Nephron (organoid): Measurements from ENCODE around the gene RIC3.

Experiments
- H3K27ac Mint-ChIP-seq, 3 experiments: 2 replicates each; pipeline ENCODE4 v1.8.0; 2020; ENCODE audit warnings: mixed read lengths in 3 of 3, mild to moderate bottlenecking in 2 of 3, moderate library complexity in 1 of 3
- H3K27me3 Mint-ChIP-seq: 2 replicates; pipeline ENCODE4 v1.8.0; 2021; ENCODE audit warnings: low read depth, mild to moderate bottlenecking, moderate library complexity, mixed read lengths
- H3K36me3 Mint-ChIP-seq: 2 replicates; pipeline ENCODE4 v1.8.0; 2020; ENCODE audit warnings: low read depth, mixed read lengths
- H3K4me1 Mint-ChIP-seq: 2 replicates; pipeline ENCODE4 v1.8.0; 2020; ENCODE audit warnings: mixed read lengths
- H3K4me3 Mint-ChIP-seq, 3 experiments: 2 replicates each; pipeline ENCODE4 v1.8.0; 2020; ENCODE audit warnings: mild to moderate bottlenecking in 3 of 3, mixed read lengths in 3 of 3, moderate library complexity in 2 of 3
- H3K9me3 Mint-ChIP-seq: 2 replicates; pipeline ENCODE4 v1.8.0; 2020; ENCODE audit warnings: mixed read lengths
- TF ChIP-seq, protein P1 (sequence below), 3 experiments: fragments of 200-600 bp; sonication (generic); IDR thresholded peaks; one replicate each; pipeline ENCODE4 v1.5.0; 2021; ENCODE audit warnings: antibody characterized with exemption in 3 of 3; ENCODE audit not compliant: unreplicated experiment in 3 of 3

RIC3 gene

DNA sequence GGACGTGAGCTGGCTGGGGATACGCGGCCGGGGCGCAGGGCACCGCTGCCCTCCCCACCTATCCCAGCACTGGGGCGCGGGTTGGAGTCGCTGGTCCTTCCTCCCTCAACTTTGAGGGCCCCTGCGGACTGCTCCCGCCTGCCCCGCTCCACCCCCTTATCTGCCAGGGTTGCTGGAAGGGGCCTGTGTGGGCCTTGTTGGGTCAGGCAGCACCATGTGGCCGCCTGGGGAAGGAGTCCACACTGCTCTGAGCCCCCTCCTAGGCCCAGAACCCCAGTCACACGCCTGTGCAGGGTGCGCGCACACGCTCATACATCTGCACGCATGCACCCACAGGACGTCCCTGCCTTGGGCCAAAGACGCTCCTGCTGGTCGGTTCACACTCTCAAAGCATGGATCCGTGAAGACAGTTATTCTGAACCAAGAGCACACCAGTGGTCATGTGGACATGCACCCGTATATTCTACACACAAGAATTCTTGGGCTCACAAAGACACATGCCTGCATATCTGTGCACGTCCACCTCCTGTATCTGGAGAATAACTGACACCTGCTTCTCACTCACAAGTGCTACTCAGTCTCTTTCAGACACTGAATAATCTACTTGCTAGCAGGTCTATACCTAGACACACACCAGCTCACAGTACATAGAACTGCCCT lies 87.1 kb downstream of the RIC3 start:
- no peaks in the 10 kb centered on the region for H3K9me3 Mint-ChIP-seq
- H3K36me3 Mint-ChIP-seq = no peaks in the 10 kb centered on the region
- peak overlapping the region; percentile 81 to 91 (median 91) for H3K4me3 Mint-ChIP-seq
- peaks cover 20% of the 10 kb centered on the region for H3K27me3 Mint-ChIP-seq
- peaks cover 50% of the 10 kb centered on the region for H3K4me1 Mint-ChIP-seq
- TF ChIP-seq, protein P1, sequence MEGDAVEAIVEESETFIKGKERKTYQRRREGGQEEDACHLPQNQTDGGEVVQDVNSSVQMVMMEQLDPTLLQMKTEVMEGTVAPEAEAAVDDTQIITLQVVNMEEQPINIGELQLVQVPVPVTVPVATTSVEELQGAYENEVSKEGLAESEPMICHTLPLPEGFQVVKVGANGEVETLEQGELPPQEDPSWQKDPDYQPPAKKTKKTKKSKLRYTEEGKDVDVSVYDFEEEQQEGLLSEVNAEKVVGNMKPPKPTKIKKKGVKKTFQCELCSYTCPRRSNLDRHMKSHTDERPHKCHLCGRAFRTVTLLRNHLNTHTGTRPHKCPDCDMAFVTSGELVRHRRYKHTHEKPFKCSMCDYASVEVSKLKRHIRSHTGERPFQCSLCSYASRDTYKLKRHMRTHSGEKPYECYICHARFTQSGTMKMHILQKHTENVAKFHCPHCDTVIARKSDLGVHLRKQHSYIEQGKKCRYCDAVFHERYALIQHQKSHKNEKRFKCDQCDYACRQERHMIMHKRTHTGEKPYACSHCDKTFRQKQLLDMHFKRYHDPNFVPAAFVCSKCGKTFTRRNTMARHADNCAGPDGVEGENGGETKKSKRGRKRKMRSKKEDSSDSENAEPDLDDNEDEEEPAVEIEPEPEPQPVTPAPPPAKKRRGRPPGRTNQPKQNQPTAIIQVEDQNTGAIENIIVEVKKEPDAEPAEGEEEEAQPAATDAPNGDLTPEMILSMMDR (IDR thresholded peaks at IDR 0.05; ENCODE audit: unreplicated experiment in 3 of 3) = no peak
- peak overlapping the region; percentile 50 to 84 (median 77) for H3K27ac Mint-ChIP-seq

DNA sequence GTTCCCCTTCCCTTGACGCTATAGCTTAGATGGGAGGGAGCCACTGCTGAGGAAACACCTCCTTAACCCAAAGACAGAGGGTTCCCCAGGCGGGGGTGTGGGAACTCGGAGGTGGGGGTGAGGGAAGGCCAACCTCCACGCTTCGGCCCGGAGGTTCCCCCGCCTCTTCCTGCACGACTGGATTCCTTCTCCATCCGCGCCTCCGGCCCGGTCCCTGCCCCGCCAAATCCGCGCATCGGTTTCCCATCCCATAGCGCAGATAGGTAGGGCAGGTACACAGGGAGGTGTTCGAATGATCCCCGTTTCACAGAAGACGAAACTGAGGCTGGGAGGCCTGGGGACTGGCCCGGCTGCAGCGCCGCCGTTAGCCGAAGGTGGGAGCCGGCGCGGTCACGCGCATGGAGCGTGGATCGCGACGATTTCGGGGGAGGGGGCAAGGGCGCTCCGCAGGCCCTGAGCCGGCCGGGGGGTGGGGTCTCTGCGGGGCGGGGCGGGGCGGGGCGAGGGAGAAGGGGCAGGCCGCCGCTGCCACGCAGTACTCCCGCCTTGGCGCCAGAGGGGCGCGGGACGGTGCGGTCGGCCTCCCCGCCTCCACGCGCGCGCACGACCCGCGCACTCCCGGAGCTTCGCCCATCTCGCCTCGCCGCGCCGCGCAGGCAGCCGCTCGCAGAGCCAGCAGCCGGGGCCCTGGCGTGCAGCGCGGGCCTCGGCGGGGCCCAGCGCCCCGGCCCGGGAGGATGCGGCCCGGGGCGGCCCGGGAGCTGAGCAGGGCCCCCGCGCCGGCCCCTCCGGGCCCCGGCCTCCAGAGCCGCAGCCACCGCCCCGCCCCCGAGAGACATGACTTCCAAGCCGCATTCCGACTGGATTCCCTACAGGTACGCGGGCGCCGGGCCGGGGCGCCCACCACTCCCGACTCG lies 87.9 kb downstream of the RIC3 start, which contains the start of gene TUB:
TUB (plus strand) TSS at position 538 of the 917 bp plus-strand sequence; CDS start at position 838, 300 bp downstream.
- H3K36me3 Mint-ChIP-seq = no peaks in the 10 kb centered on the region
- peaks cover 16% of the 10 kb centered on the region for H3K27me3 Mint-ChIP-seq
- TF ChIP-seq, protein P1 (IDR thresholded peaks at IDR 0.05; ENCODE audit: unreplicated experiment in 3 of 3) = peak in 1 of 3 experiments; percentile 7
- peak within 1 kb of the TSS; percentile 82 to 95 (median 93) for H3K4me3 Mint-ChIP-seq
- H3K9me3 Mint-ChIP-seq = no peaks in the 10 kb centered on the region
- H3K4me1 Mint-ChIP-seq = peaks cover 42% of the 10 kb centered on the region
- H3K27ac Mint-ChIP-seq = peak within 1 kb of the TSS; percentile 50 to 91 (median 77)

DNA sequence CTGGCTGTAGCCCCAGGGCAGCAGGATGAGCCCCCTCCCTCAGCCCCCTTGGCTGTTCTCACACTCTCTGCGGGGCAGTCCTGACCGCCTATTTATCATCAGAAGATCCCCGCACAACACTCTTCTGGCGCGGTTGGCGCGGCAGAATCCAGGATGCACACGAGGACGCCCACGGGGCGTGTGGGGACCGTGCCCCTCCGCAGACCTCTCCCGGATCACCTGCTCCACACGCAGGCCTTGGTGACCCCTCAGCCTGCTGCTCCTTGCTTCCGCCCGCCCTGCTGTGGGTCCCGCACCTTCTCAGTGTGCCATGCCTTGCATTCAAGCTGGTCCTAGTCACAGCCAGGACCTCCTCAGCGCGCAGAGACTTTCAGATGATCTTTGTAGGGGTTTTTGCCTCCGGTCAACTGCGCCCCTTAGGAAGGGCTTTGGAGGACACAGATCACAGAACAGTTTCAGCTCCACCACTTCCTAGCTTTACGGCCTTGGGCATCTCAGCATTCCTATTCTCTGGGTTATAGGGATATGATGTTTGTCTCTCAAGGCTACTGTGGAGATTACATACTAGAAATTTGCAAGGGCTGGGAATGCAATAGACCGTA lies 88.7 kb downstream of the RIC3 start:
- TF ChIP-seq, protein P1 (IDR thresholded peaks at IDR 0.05; ENCODE audit: unreplicated experiment in 3 of 3) = no peak
- Mint-ChIP-seq H3K27ac (peak overlapping the region; percentile 32 to 91 (median 66)), H3K36me3 (no peaks in the 10 kb centered on the region), H3K9me3 (no peaks in the 10 kb centered on the region), H3K4me3 (peak overlapping the region; percentile 82 to 95 (median 93)), H3K4me1 (peaks cover 36% of the 10 kb centered on the region), H3K27me3 (peaks cover 19% of the 10 kb centered on the region)

DNA sequence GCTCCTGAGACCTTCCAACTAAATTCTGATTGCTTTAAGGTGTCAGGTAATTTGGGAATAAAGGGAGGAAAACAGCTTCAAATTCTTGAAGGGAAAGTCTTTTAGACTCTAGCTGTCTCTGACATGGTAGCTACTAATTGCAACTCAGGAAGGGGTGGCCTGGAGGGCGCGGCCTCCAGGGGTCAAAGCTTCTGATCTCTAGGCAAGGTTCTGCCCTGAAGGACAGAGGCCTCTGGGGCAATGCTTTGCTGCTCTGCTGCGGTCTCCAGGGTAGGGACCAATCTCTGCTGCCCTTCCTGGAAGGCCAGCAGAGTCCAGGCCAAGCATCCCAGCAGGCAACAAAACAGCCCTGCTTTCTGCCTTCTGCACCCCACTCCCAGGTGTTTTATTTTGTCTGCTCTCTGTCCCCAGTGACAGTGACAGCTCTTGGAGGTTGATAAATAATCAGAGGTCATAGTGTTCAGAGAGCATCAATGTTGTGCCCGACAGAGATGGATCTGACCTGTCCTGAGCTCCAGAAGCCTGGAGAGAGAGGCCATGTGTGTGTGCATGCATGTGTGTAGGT lies 89.6 kb downstream of the RIC3 start:
- Mint-ChIP-seq H3K27me3 (peaks cover 20% of the 10 kb centered on the region), H3K36me3 (no peaks in the 10 kb centered on the region), H3K4me3 (peak overlapping the region; percentile 73 to 82 (median 82)), H3K9me3 (no peaks in the 10 kb centered on the region), H3K27ac (no peak overlapping the region), H3K4me1 (peaks cover 28% of the 10 kb centered on the region)
- TF ChIP-seq, protein P1 (IDR thresholded peaks at IDR 0.05; ENCODE audit: unreplicated experiment in 3 of 3) = no peak

DNA sequence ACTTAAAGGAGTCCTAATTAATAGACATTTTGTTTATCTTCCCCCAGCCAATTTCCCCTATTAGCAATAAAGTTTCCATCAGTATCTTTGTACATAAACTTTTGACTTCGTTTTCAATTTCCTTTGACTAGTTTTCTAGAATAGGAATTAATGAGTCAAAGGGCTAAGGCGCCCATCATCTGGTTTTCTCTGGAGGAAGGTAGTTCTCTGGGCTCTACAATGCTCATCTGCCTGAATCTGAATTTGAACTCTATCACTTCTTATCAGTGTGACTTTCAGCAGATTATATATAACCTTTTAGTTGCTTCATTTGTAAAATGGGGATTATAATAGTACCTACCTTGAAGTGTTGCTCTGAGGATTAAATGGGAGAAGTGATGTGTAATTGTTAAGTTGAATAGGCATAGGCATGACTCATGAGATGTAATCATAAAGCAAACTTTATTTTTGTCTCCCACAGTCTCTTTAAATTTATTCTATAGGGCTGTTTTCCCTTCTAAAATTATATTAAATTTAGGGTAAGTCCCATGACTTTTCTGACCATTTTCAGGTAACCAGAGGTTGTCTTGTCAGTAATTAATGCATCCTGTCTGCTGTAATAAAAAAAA lies 93.6 kb downstream of the RIC3 start:
- Mint-ChIP-seq H3K4me1 (peaks cover 6% of the 10 kb centered on the region), H3K4me3 (no peak overlapping the region), H3K9me3 (no peaks in the 10 kb centered on the region), H3K36me3 (no peaks in the 10 kb centered on the region), H3K27me3 (peaks cover 53% of the 10 kb centered on the region), H3K27ac (no peak overlapping the region)
- TF ChIP-seq, protein P1 (IDR thresholded peaks at IDR 0.05; ENCODE audit: unreplicated experiment in 3 of 3) = no peak
